ENCODE results near the gene HCFC2. TPM values are rescaled to one million over a fixed set of nuclear protein-coding genes. Genes with fewer than 3 reads are reported as not detected.
"Not testable (repeated sequence)": the region's sequence is repeated elsewhere in the genome, so short reads cannot be mapped to it uniquely, and the experiment has no call there.

HCFC2 gene
- 0.97 and 1.4 TPM in 2 replicates for total RNA-seq (2014; rRNA removed; shearing (Covaris generic))

DNA sequence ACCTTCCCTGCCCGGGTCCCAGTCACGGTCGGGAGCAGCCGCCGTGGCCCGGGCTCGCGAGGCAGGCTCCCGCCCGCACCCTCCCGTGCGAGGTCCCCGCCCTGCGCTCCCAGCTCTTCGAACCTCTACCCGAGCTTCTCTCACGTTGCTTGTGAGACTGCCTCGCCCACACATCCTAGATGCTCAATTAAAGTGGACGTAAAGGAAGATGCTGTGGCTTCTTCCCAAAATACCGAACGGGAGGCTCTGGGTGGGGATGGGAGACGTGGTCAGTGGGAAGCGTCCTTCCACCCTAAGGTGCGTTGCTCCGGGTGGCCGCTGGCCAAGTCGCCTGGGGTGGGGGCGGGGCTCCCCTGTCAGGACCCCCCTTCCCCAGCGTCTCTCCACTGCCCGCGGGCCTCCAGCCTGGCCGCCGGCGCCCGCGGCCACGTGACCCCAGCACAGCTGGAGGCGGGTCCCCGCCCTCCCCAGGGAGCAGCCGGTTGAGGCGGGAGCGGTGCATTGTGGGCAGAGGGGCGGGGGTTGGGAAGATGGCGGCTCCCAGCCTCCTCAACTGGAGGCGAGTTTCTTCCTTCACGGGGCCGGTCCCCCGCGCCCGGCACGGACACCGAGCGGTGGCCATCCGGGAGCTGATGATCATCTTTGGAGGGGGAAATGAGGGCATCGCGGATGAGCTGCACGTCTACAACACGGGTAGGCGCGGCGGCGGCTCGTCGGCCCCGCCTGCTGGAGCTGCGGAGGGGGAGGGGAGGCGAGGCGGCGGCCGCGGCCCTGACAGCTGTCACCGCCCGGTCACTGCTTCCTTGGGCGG, at the start of gene HCFC2:
Gene HCFC2, plus strand, starts transcription at position 501 of the 811 bp plus-strand sequence. Its CDS starts 30 bp downstream, at position 531.
- peak; percentile 81 for DNase-seq (ENCODE audit: low spot score)

DNA sequence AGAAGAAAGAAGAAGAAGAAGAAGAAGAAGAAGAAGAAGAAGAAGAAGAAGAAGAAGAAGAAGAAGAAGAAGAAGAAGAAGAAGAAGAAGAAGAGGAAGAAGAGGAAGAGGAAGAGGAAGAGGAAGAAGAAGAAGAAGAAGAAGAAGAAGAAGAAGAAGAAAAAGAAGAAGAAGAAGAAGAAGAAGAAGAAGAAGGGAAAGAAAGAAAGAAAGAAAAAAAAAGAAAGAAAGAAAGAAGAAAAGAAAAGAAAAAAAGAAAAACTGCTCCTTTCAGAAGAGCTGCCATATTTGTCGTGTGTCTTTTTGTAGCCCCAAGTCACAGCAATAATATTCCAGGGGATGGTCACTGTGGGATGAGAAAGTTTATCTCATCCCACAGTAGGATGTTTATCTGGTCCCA, 42.5 kb upstream of the HCFC2 start:
- not testable (repeated sequence) for DNase-seq (ENCODE audit: low spot score)

DNA sequence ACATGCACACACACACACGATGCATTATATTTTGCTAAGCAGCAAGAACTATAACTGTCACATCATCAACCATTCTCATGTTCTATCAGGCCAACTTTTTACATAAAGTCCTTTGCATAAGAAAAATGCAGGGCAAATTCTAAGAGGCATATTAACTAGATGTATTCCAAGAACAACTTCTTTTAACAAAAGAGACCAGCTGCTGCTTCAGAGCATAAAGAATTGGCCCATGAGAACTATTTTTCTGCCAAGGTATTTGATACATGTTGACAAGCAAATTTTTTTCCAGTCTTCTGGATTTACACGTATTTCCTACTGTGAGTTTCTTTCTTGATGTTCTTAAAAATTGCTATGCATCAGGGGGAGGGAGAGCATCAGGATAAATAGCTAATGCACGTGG, 41.5 kb upstream of the HCFC2 start:
- no peak for DNase-seq (ENCODE audit: low spot score)

DNA sequence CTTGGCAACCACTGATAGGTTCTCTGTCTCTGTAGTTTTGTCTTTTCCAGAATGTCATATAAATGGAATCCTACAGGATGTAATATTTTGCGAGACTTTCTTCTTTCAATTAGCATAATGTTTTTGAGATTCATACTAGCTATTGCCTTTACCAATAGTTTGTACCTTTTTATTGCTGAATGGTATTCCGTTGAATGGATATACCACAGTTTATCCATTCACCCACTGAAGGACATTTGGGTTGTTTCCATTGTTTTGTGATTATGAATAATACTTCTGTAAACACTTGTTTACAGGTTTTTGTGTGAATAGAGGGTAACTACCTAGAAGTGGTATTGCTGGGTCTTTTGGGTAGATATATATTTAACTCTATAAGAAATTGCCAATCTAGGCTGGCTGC, 40.6 kb upstream of the HCFC2 start:
- DNase-seq (ENCODE audit: low spot score) = no peak

DNA sequence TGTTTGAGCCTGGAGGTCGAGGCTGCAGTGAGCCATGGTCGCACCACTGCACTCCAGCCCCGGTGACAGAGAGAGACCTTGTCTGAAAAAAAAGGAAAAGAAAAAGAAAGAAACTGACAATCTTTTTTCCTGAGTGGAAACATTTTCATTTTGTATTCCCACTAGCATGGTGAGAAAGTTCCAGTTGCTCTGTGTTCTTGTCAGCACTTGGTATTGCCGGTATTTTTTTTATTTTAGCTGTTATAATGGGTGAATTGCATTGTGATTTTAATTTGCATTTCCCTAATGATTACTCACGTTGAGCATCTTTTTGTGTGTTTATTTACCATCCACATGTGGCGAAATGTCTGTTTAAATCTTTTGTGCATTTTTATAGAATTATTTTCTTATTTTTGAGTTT, 40.0 kb upstream of the HCFC2 start:
- no peak for DNase-seq (ENCODE audit: low spot score)

DNA sequence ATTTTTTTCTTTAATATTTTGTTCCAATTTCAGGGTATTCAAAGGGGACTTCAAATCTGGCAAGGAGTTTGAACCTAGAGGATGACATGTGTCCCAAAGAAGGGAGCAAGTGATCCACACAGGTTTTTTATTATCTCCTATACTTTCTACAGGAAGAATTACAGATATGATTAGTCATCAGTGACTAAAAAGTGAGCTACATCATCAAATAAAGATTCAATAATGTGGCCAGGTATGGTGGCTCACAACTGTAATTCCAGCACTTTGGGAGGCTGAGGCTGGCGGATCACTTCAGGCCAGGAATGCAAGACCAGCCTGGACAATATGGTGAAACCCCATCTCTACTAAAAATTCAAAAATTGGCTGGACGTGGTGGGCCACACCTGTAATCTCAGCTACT, 38.6 kb upstream of the HCFC2 start:
- no peak for DNase-seq (ENCODE audit: low spot score)

DNA sequence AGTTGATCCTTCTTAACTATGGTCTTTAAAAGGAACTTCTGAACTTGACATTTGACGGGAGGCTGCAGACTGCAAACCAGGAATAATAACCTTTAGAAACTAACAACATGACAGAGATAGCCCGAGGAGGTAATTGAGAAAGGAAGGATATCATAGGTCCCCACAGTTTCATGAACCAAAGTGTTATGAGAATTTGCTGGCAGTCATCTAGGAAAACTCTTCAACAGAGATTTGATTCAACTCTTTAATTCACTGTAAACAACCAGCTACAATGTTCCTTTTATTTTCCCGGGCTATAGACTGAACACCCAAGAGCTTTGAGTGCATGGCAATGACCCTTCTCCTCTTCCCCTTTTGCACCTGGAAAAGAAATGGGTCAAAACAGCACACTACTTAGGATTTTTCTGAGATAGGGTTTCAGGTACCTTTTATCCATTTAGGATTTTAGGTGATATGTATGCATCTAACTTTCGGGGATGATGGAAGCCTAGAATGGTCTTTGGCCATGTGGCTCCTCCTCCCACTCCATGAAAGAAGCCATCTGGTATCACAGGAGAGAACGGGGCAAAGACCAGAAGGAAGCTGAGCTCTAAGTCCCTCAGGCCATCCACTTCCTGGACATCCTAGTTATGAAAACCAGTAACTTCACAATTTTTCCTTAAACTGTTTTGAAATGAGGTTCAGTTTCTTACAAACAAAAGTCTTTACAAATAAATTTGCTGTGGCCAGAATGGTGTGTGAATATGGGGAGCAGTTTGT, 37.3 kb upstream of the HCFC2 start:
- no peak for DNase-seq (ENCODE audit: low spot score)

DNA sequence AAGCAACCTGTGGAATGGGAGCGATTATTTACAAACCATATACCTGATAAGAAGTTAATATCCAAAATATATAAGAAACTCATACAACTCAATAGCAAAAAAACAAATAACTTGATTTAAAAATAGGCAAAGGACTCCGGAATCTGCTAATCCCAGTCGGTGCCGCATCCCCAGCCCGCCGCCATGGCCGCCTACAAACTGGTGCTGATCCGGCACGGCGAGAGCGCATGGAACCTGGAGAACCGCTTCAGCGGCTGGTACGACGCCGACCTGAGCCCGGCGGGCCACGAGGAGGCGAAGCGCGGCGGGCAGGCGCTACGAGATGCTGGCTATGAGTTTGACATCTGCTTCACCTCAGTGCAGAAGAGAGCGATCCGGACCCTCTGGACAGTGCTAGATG, 33.7 kb upstream of the HCFC2 start:
- not testable (repeated sequence) for DNase-seq (ENCODE audit: low spot score)

DNA sequence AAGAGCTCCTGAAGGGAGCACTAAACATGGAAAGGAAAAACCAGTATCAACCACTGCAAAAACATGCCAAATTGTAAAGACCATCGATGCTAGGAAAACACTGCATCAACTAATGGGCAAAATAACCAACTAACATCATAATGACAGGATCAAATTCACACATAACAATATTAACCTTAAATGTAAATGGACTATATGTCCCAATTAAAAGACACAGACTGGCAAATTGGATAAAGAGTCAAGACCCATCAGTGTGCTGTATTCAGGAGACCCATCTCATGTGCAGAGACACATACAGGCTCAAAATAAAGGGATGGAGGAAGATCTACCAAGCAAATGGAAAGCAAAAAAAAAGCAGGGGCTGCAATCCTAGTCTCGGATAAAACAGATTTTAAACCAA, 28.2 kb upstream of the HCFC2 start:
- DNase-seq (ENCODE audit: low spot score) = not testable (repeated sequence)

DNA sequence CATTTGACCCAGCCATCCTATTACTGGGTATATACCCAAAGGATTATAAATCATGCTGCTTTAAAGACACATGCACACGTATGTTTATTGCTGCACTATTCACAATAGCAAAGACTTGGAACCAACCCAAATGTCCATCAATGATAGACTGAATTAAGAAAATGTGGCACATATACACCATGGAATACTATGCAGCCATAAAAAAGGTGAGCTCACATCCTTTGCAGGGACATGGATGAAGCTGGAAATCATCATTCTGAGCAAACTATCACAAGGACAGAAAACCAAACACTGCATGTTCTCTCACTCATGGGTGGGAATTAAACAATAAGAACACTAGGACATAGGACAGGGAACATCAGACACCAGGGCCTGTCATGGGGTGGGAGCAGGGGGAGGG, 24.6 kb upstream of the HCFC2 start:
- DNase-seq (ENCODE audit: low spot score) = not testable (repeated sequence)

DNA sequence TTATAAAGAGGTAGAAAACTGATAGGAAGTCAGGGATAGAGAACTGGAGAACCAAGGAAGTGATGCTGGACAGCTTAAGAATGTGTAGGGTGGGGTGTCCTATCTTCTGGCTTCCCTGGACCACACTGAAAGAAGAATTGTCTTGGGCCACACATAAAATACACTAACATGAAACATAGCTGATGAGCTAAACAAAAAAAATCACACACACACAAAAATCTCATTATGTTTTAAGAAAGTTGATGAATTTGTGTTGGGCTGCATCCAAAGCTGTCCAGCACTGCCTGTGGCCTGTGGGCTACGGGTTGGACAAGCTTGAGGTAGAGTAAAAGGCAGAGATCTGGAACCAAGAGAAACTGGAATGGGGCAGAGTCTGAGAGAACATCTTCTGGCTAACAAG, 21.8 kb upstream of the HCFC2 start:
- no peak for DNase-seq (ENCODE audit: low spot score)

DNA sequence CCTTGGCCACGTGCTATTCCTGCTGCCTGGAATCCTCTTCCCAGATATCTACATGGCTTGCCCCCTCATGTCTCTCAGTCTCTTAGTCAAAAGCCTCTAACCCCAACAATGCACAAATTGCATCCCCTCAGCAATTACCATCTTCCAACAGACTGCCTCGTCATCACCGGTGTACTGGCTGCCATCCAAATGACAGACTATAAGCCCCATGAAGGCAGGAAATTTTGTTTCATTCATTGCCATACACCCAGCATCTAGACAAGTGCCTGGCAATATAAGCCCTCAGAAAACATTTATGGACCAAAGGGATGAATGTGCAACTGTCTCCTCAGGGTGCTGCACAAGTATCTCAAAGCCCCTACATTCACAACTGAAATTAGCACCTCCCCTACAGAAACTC, 20.2 kb upstream of the HCFC2 start:
- no peak for DNase-seq (ENCODE audit: low spot score)

DNA sequence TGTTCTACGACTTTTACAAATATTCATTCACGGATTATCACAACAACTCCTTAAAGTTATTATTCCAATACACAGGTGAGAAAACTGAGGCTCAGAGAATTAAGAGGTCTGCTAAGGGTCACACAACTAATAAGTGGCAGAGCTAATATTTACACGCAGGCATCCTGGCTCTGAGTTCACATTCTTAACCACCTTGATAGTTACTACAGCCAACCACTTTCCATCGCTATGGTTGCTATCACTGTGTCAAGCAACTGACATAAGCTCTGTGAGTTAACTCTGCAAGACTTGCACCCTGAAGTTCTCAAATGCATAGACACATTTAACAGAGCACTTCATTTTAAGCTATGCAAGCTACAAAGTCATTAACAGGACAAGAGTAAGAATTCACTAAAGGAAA, 18.0 kb upstream of the HCFC2 start:
- no peak for DNase-seq (ENCODE audit: low spot score)

DNA sequence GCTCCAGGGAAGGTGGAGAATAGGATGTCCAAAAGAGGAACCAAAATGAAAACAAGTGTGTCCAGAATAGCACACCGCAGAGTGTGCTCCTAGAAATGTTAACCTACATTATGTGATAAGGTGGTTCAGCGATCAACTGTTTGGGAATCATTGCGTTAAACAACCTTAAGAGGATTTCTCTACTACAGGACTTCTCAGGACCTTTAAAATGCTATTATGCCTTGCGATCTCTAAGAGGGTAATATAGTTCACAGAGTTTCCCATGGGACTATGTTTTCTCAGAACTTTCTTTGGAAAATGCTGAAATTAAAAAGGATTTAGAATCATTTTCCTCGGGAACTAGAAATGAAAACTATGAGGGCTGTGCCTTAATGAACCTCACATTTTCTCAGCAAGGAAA, 16.2 kb upstream of the HCFC2 start:
- no peak for DNase-seq (ENCODE audit: low spot score)

DNA sequence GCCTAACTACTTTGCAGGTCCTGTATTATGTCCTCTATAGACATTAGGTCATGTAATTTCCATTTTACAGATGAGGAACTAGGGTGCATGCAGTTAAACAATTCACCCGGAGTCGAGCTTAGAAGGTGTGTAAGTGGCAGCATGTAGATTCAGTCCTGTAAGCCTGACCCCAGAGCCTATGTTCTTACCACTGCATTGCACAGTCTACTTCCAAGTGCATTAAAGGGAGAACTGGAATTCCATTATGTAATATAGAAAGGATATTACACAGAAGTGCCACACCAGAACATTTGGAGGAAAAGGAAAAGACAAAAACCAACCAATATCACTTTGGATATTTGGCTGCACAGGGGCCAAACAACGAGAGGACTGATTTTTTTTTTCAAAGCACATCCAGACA, 15.5 kb upstream of the HCFC2 start:
- no peak for DNase-seq (ENCODE audit: low spot score)

DNA sequence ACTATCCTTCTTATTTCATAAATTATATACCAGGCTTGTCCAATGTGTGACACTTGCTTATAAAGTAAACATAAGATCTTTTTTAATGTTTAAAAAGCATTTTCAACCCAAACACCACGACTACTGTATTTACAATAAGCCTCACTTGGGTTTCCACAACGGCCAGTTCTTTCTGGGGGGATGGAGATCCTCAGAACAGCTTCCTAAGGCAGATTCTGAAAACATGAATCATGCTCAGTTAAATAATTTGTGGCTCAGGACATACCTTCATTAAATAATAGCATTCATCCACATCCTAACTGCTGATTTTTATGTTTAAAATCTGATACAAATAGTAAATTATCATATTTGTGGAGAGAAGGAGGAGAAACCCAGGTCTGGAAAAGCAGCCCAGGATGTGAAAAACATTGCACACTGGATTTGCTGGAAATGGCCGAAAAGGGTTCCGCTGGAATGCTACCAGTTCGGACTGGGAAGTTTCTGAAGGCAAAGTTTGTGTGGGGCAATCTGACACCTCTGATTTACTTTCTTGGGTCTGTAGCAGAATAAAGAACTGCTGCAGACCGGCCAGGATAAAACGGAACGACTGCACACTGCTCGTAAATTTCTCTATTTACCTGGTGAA, 14.9 kb upstream of the HCFC2 start:
- no peak for DNase-seq (ENCODE audit: low spot score)

DNA sequence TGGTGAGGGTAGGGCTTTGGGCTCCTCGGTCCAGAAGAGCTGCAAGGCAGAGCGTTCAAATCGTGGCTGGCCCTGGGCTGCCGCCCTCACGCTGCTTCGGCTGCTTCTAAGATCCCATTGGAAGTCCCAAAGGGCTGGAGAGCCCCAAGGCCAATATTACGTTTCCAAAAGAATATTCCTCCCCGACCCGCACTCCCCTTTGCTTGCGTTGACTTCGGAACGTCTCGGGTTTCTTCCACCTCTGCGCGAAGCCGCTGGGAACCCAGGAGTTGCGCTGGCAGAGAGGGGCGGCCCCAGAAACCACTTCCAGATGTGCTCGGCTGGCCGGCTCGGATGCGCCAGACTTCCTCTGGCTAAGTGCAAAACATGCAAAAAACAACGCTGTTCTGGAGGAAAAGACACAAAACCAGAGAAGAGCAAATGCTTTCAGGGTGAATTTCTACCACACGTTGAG, 14.4 kb upstream of the HCFC2 start, which contains the start of gene GLT8D2:
Gene GLT8D2, minus strand, starts transcription at position 285 of the 454 bp plus-strand sequence. CDS start 30,539 bp downstream, outside the sequence.
- DNase-seq (ENCODE audit: low spot score) = no peak

DNA sequence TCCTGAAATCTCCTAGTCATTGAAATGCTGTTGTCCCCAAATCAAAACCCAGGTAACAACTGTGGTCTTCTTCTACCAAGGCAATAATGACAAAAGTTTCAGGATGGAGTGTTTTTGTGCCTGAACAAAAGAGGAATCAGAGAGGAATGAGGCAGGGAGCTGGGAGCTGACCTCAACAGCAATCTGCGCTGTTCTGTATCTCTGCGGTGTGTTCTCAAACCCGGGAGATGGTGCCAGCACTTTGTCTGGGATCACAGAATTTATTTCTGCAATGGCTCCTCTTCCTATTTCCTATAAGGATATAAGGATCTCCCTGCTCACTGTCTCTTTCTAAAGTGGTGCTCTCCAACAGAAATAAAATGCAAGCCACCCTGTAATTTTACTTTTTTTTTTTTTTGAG, 13.9 kb upstream of the HCFC2 start:
- no peak for DNase-seq (ENCODE audit: low spot score)

DNA sequence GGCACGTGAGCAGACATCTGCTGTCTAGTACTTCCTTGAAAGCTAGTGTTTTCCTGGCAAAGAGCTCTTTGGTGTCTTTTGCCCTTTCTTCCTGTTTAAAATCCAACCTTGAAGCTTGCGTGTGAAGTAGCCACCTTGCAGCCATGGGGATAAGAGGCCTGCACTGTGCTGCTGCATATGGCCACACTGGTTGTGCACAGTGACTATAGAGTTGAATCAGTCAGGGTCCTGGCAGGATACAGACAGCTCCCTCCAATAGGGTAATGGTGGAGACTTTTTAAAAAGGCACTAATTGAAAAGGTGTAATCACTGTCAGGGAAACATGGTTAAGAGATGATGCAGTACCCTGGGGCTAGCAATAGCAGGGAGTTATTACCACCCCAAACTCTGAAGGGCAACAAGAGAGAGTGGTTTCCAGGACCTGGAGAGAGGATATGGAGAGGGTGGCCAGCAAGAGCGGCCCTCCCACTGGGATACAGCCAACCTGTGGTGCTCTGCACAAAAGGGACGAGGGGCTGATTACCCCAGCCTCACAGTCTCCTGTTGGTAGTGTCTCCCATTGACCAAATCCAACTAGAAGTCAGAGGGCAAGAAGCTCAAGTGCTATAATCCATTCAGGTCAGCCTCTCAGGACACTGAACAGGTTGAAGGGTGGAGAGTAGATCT, 9.5 kb upstream of the HCFC2 start:
- no peak for DNase-seq (ENCODE audit: low spot score)

DNA sequence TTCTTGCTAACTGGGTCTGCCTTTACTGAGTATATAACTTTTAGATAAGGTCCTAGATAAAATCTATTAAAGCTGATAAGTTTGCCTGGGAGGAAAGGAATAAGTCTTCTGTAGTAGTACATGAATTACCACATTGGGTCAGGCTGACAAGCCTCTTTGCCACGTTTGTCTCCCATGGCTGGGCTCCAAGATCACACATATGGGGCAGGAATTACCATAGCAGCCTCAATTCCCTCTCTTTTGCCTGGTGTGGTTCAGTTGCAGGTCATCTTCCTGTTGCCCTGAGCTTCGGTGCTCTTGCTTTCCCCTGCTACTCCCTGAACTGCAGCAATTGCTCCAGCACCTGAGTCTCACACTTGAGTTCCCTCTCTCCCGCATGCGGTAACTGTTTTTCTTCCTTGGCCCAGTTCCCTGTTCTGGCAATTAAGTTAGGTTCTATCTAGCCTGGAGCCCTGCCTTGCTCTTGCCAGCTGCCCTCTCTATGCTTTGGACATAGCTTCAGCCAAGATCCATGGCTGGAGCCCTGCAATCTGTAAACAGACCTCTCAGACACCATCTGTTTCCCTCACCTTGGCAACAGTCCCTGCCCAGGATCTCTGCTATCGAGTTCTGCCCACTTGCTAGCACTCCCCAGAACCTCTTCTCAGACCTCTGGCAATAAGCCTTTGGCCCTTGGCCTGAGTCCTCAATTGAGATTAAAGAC, 8.5 kb upstream of the HCFC2 start:
- no peak for DNase-seq (ENCODE audit: low spot score)

DNA sequence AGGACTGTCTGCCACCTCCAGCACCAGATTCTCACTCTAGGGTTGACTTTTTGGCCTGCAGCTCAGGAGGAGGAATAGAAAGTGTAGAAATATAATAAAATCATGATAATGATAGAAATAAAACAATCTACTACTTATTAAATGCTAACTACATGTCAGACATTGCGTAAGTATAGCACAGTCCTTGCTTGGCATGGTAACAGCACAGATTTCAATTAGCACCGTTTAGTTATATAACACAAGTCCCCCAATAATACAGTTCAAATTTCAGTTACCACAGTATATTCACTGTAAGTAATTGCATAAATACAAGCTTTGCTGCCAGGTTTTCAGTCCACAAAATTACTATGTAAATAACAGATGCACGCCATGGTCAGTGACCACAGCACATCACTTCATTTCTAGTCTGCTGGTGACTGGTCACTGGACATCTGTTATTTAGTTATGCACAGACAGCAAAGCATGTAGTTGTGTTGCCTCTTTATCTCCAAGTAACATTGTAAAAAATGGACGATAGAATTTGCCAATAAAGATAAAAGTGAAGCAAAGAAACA, 7.8 kb upstream of the HCFC2 start:
- no peak for DNase-seq (ENCODE audit: low spot score)
